NT2/D1 (cell line): ENCODE data around the gene CHL1.

Source experiments
- SUZ12 ChIP-seq: IDR thresholded peaks from 2 replicates; pipeline ENCODE4 v1.6.1; 2011; ENCODE audit not compliant: insufficient read length, insufficient read depth; ENCODE audit errors: extremely low read depth
- YY1 ChIP-seq: IDR thresholded peaks from 2 replicates; pipeline ENCODE4 v1.6.1; 2011; ENCODE audit not compliant: insufficient read length, insufficient read depth
- ZNF274 ChIP-seq: IDR thresholded peaks from 2 replicates; pipeline ENCODE4 v1.6.1; 2011; ENCODE audit warnings: mild to moderate bottlenecking, low read depth, low read length

DNA sequence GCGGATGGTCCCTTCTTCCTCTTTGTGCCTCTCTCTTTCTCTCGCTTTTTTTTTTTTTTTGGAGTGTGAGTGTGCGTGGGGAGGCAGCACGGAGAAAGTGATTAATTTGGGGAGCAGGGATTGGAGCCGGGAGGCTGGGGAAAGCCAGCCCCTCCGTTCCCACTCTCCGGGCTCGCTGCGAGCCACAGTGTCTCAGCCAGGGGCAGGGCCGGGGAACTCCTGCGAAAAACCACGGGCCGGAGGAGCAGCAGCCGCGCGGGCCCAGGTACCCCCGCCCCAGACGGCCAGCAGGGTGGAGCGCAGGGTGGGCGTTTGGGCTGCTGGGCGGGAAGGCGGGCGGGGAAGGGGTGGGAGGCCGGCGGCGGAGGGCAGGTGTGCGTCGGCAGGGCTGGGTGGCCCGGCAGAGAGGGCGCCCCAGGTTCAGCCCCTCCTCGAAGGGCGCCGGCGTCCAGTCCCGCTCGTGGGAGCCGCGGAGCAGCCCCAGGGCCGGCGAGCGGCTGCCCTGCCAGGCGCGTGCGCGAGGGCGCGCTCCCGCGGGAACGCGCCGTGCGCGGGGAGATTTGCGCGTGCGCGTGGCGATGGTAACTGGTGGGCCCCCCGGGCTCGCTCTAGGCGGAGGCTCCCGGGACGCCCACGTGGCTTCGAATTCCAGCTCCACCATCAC, 1.4 kb downstream of the CHL1 start:
- no peak for TF ChIP-seq YY1
- no peak for TF ChIP-seq SUZ12
- no peak for TF ChIP-seq ZNF274
